ENCODE data around the gene SEMA3G.

DNA sequence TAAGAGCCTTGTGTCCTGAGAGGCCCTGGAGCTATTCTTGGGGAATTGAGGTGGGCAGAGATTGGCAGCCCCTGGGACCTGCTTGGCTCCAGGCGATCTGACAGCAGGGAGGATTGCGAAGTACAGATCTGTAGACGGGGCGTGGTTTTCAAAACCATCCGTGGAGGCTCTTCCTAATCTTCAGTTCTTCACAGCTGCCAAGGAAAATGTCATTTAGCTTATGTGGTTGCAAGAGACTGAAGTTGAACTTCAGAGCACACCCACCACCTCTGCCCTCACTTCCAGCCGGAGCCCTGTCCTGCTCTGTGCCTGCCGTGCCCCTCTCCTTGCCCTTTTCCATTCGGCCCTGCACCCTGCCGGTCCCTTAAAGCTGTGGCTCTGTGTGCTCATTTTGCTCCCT lies 23.4 kb upstream of the SEMA3G start:
- TF ChIP-seq, protein P1, sequence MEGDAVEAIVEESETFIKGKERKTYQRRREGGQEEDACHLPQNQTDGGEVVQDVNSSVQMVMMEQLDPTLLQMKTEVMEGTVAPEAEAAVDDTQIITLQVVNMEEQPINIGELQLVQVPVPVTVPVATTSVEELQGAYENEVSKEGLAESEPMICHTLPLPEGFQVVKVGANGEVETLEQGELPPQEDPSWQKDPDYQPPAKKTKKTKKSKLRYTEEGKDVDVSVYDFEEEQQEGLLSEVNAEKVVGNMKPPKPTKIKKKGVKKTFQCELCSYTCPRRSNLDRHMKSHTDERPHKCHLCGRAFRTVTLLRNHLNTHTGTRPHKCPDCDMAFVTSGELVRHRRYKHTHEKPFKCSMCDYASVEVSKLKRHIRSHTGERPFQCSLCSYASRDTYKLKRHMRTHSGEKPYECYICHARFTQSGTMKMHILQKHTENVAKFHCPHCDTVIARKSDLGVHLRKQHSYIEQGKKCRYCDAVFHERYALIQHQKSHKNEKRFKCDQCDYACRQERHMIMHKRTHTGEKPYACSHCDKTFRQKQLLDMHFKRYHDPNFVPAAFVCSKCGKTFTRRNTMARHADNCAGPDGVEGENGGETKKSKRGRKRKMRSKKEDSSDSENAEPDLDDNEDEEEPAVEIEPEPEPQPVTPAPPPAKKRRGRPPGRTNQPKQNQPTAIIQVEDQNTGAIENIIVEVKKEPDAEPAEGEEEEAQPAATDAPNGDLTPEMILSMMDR (IDR thresholded peaks at IDR 0.05), result no peak
- TF ChIP-seq POLR2A (IDR thresholded peaks at IDR 0.05), result no peak

Data from right lobe of liver (tissue), 4 donors.